Measurements from ENCODE around the gene SRSF4.

The SRSF4 gene

GRCh38 chr1:29221296-29221695 lies 39.6 kb upstream of the SRSF4 start:
- no peak for DNase-seq (ENCODE audit: low read depth, low spot score)
- TF ChIP-seq EZH2 (IDR thresholded peaks at IDR 0.05), result no peak
- no peak for TF ChIP-seq POLR2AphosphoS5 (IDR thresholded peaks at IDR 0.05; ENCODE audit: borderline replicate concordance, low read depth, low read length)
- TF ChIP-seq FOXP2 (optimal IDR thresholded peaks at IDR 0.05; ENCODE audit: control extremely low read depth, extremely low read length, insufficient read depth), result no peak
- Histone ChIP-seq H3K9ac (ENCODE audit: insufficient read length) (no peak overlapping the region), H3K4me3 (no peak overlapping the region), H3K9me3 (ENCODE audit: low read depth, low read length) (no peaks in the 10 kb centered on the region), H3K27ac (no peak overlapping the region), H3K36me3 (ENCODE audit: insufficient read depth, low read length) (peaks cover 6% of the 10 kb centered on the region; the same call in 1 of the 2 replicates)

DNA sequence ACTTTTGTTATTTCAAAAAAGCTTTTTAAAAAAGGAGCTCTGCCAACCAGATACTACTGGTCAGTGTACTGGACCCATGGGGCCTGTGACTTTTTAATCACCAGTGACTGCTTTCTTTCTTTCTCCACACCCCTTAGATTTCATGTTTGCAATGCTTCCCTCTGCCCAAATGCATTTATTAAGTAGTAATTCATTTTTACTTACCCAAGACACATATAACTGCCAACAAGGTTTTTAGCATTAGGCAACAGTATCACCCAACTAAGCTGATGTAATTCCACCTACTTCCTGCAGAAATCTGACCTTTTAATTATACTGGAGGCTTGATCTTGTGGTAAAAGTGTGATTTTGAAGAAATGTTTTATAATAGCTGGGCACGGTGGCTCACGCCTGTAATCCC lies 36.5 kb upstream of the SRSF4 start:
- 0 out of 2 replicates have a peak overlapping the region, but pooled peaks have one; percentile 40 for H3K27ac ChIP-seq
- H3K36me3 ChIP-seq (ENCODE audit: insufficient read depth, low read length), result peaks cover 29% of the 10 kb centered on the region; the same call in 1 of the 2 replicates
- no peak for TF ChIP-seq POLR2AphosphoS5 (IDR thresholded peaks at IDR 0.05; ENCODE audit: borderline replicate concordance, low read depth, low read length)
- TF ChIP-seq EZH2 (IDR thresholded peaks at IDR 0.05), result no peak
- TF ChIP-seq FOXP2 (optimal IDR thresholded peaks at IDR 0.05; ENCODE audit: control extremely low read depth, extremely low read length, insufficient read depth), result no peak
- DNase-seq (ENCODE audit: low read depth, low spot score), result no peak
- no peak overlapping the region for H3K4me3 ChIP-seq
- no peak overlapping the region for H3K9ac ChIP-seq (ENCODE audit: insufficient read length)
- no peaks in the 10 kb centered on the region for H3K9me3 ChIP-seq (ENCODE audit: low read depth, low read length)

GRCh38 chr1:29217633-29218032 lies 35.9 kb upstream of the SRSF4 start:
- H3K4me3 ChIP-seq, result no peak overlapping the region
- DNase-seq (ENCODE audit: low read depth, low spot score), result no peak
- no peak overlapping the region for H3K9ac ChIP-seq (ENCODE audit: insufficient read length)
- H3K9me3 ChIP-seq (ENCODE audit: low read depth, low read length), result no peaks in the 10 kb centered on the region
- peaks cover 35% of the 10 kb centered on the region; the same call in 1 of the 2 replicates for H3K36me3 ChIP-seq (ENCODE audit: insufficient read depth, low read length)
- TF ChIP-seq FOXP2 (optimal IDR thresholded peaks at IDR 0.05; ENCODE audit: control extremely low read depth, extremely low read length, insufficient read depth) (no peak), POLR2AphosphoS5 (IDR thresholded peaks at IDR 0.05; ENCODE audit: borderline replicate concordance, low read depth, low read length) (no peak), EZH2 (IDR thresholded peaks at IDR 0.05) (no peak)
- H3K27ac ChIP-seq, result no peak overlapping the region

GRCh38 chr1:29213055-29213454 lies 31.4 kb upstream of the SRSF4 start:
- TF ChIP-seq POLR2AphosphoS5 (IDR thresholded peaks at IDR 0.05; ENCODE audit: borderline replicate concordance, low read depth, low read length) (no peak), EZH2 (IDR thresholded peaks at IDR 0.05) (no peak), FOXP2 (optimal IDR thresholded peaks at IDR 0.05; ENCODE audit: control extremely low read depth, extremely low read length, insufficient read depth) (no peak)
- Histone ChIP-seq H3K9ac (ENCODE audit: insufficient read length) (no peak overlapping the region), H3K36me3 (ENCODE audit: insufficient read depth, low read length) (peaks cover 52% of the 10 kb centered on the region), H3K27ac (no peak overlapping the region), H3K4me3 (no peak overlapping the region), H3K9me3 (ENCODE audit: low read depth, low read length) (no peaks in the 10 kb centered on the region)
- no peak for DNase-seq (ENCODE audit: low read depth, low spot score)

GRCh38 chr1:29211086-29212030 lies 29.7 kb upstream of the SRSF4 start:
- H3K36me3 ChIP-seq (ENCODE audit: insufficient read depth, low read length), result peaks cover 57% of the 10 kb centered on the region
- no peak overlapping the region for H3K9ac ChIP-seq (ENCODE audit: insufficient read length)
- no peaks in the 10 kb centered on the region for H3K9me3 ChIP-seq (ENCODE audit: low read depth, low read length)
- DNase-seq (ENCODE audit: low read depth, low spot score), result no peak
- H3K4me3 ChIP-seq, result no peak overlapping the region
- TF ChIP-seq EZH2 (IDR thresholded peaks at IDR 0.05) (no peak), FOXP2 (optimal IDR thresholded peaks at IDR 0.05; ENCODE audit: control extremely low read depth, extremely low read length, insufficient read depth) (no peak), POLR2AphosphoS5 (IDR thresholded peaks at IDR 0.05; ENCODE audit: borderline replicate concordance, low read depth, low read length) (no peak)
- H3K27ac ChIP-seq, result no peak overlapping the region

DNA sequence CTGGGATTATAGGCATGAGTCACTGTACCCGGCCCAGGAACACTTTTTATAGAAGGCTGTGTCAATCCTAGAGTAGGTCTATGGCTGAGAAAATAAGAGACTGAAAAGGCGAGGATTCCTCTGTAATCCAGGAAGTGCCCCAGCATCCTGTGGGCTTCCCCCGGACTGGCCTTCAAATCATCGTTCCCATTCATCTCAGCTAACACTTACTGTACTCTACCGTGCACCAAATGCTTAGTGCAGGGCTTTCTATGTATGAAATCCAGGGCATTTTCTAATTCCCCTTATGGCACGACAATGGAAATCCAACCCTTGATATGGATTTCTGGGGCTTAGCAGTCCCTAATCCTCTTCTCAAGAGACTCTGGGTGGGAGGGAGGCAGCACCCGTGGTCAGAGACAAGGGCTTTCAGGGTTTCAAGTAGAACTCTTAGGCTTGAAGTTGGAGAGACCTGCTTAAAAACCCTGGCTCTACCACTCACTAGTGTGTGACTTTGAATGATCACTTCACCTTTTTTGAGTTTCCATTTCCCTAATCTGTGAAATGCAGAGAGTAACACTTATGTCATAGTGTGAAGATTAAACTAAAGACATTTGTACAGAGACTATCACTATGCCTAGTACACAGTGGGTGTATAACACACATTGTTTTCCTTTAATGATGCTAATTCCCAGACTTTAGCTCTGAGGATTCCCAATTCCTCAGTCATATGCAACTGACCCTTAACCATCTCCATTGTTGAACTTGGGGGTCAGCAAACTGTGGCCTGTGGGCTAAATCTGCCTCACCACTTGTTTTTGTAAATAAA lies 28.8 kb upstream of the SRSF4 start:
- Histone ChIP-seq H3K4me3 (no peak overlapping the region), H3K27ac (no peak overlapping the region), H3K36me3 (ENCODE audit: insufficient read depth, low read length) (peaks cover 53% of the 10 kb centered on the region), H3K9me3 (ENCODE audit: low read depth, low read length) (no peaks in the 10 kb centered on the region), H3K9ac (ENCODE audit: insufficient read length) (no peak overlapping the region)
- no peak for DNase-seq (ENCODE audit: low read depth, low spot score)
- TF ChIP-seq EZH2 (IDR thresholded peaks at IDR 0.05) (no peak), FOXP2 (optimal IDR thresholded peaks at IDR 0.05; ENCODE audit: control extremely low read depth, extremely low read length, insufficient read depth) (no peak), POLR2AphosphoS5 (IDR thresholded peaks at IDR 0.05; ENCODE audit: borderline replicate concordance, low read depth, low read length) (no peak)

GRCh38 chr1:29209173-29209572 lies 27.5 kb upstream of the SRSF4 start:
- TF ChIP-seq POLR2AphosphoS5 (IDR thresholded peaks at IDR 0.05; ENCODE audit: borderline replicate concordance, low read depth, low read length), result no peak
- no peak for TF ChIP-seq EZH2 (IDR thresholded peaks at IDR 0.05)
- TF ChIP-seq FOXP2 (optimal IDR thresholded peaks at IDR 0.05; ENCODE audit: control extremely low read depth, extremely low read length, insufficient read depth), result no peak
- H3K4me3 ChIP-seq, result no peak overlapping the region
- no peak for DNase-seq (ENCODE audit: low read depth, low spot score)
- no peak overlapping the region for H3K9ac ChIP-seq (ENCODE audit: insufficient read length)
- H3K36me3 ChIP-seq (ENCODE audit: insufficient read depth, low read length), result peaks cover 42% of the 10 kb centered on the region
- no peak overlapping the region for H3K27ac ChIP-seq
- H3K9me3 ChIP-seq (ENCODE audit: low read depth, low read length), result no peaks in the 10 kb centered on the region

DNA sequence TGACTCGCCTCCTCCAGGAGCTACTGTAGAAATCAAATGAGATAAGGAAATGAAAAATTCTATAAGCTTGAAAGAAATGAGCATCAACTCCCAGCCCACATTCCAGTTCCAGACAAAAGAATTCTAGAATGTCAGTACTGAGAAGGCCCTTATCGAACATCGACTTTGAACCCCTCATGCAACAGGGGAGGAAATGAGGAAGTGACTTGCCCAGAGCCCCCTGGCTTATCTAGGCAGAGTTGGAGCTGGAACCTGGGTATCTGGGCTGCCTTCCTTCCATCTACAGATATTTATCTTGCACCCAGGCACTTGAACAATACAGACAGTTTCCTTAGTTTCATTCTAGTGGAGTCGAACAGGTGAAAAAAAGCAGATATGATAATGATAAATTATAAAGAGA lies 26.7 kb upstream of the SRSF4 start:
- Histone ChIP-seq H3K36me3 (ENCODE audit: insufficient read depth, low read length) (peaks cover 37% of the 10 kb centered on the region), H3K9ac (ENCODE audit: insufficient read length) (no peak overlapping the region), H3K9me3 (ENCODE audit: low read depth, low read length) (no peaks in the 10 kb centered on the region), H3K4me3 (no peak overlapping the region), H3K27ac (no peak overlapping the region)
- DNase-seq (ENCODE audit: low read depth, low spot score), result no peak
- TF ChIP-seq POLR2AphosphoS5 (IDR thresholded peaks at IDR 0.05; ENCODE audit: borderline replicate concordance, low read depth, low read length) (no peak), EZH2 (IDR thresholded peaks at IDR 0.05) (no peak), FOXP2 (optimal IDR thresholded peaks at IDR 0.05; ENCODE audit: control extremely low read depth, extremely low read length, insufficient read depth) (no peak)

Measured in SK-N-MC (cell line).